ENCODE measurements around the gene PCDHA10. TPM values are rescaled to one million over a fixed set of nuclear protein-coding genes. Genes with fewer than 3 reads are reported as not detected.

The PCDHA10 gene, protein sequence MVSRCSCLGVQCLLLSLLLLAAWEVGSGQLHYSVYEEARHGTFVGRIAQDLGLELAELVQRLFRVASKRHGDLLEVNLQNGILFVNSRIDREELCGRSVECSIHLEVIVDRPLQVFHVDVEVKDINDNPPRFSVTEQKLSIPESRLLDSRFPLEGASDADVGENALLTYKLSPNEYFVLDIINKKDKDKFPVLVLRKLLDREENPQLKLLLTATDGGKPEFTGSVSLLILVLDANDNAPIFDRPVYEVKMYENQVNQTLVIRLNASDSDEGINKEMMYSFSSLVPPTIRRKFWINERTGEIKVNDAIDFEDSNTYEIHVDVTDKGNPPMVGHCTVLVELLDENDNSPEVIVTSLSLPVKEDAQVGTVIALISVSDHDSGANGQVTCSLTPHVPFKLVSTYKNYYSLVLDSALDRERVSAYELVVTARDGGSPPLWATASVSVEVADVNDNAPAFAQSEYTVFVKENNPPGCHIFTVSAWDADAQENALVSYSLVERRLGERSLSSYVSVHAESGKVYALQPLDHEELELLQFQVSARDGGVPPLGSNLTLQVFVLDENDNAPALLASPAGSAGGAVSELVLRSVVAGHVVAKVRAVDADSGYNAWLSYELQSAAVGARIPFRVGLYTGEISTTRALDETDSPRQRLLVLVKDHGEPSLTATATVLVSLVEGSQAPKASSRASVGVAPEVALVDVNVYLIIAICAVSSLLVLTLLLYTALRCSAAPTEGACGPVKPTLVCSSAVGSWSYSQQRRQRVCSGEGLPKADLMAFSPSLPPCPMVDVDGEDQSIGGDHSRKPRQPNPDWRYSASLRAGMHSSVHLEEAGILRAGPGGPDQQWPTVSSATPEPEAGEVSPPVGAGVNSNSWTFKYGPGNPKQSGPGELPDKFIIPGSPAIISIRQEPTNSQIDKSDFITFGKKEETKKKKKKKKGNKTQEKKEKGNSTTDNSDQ
- total RNA-seq, result 0.23 and 0.59 TPM in 2 replicates

DNA sequence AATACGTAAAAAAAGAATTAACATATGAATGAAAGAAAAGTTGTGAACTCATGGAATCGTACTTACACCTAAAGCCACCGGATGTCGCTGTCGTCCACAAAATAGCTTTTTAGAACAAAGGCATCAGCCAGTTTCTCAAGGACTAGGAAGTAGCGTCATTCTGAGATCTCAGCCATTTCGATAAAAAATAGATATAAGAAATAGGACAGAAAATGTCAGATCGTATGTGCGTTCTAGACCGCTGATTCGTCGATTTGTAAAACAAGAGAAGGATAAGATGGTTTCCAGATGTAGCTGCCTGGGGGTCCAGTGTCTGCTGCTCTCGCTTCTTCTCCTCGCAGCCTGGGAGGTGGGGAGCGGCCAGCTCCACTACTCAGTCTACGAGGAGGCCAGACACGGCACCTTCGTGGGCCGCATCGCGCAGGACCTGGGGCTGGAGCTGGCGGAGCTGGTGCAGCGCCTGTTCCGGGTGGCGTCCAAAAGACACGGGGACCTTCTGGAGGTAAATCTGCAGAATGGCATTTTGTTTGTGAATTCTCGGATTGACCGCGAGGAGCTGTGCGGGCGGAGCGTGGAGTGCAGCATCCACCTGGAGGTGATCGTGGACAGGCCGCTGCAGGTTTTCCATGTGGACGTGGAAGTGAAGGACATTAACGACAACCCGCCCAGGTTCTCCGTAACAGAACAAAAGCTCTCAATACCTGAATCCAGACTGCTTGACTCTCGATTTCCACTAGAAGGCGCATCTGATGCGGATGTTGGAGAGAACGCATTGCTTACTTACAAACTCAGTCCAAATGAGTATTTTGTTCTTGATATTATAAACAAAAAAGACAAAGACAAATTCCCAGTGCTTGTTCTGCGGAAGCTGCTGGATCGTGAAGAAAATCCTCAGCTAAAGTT, at the start of gene PCDHA10:
TSS of gene PCDHA10 (plus strand) at position 126 of the 903 bp plus-strand sequence. CDS start at position 278, 152 bp downstream.

DNA sequence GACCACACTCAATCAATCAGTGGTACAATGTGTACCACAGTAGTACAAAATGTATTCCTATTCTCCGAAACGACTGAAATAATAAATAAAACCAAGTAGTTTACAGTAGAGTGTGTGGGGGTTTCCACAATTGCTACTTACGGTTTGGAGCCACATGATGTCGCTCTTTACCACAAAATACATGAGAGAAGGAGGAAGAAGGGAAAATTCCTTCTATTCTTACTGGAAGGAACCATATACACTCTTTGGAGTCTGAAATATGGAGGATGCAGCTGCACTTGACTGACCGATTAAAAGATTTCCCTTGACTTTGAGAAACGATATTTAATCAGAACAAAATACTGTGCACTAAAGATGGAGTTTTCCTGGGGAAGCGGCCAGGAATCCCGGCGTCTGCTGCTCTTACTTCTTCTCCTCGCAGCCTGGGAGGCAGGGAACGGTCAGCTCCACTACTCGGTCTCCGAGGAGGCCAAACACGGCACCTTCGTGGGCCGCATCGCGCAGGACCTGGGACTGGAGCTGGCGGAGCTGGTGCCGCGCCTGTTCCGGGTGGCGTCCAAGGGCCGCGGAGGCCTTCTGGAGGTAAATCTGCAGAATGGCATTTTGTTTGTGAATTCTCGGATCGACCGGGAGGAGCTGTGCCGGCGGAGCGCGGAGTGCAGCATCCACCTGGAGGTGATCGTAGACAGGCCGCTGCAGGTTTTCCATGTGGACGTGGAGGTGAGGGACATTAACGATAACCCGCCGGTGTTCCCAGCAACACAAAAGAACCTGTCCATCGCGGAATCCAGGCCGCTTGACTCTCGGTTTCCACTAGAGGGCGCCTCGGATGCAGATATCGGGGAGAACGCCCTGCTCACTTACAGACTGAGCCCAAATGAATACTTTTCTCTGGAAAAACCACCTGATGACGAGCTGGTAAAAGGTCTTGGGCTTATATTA, 48.6 kb upstream of the PCDHA10 start, which contains the start of gene PCDHA4:
TSS of gene PCDHA4 (plus strand) at position 235 of the 942 bp plus-strand sequence.

DNA sequence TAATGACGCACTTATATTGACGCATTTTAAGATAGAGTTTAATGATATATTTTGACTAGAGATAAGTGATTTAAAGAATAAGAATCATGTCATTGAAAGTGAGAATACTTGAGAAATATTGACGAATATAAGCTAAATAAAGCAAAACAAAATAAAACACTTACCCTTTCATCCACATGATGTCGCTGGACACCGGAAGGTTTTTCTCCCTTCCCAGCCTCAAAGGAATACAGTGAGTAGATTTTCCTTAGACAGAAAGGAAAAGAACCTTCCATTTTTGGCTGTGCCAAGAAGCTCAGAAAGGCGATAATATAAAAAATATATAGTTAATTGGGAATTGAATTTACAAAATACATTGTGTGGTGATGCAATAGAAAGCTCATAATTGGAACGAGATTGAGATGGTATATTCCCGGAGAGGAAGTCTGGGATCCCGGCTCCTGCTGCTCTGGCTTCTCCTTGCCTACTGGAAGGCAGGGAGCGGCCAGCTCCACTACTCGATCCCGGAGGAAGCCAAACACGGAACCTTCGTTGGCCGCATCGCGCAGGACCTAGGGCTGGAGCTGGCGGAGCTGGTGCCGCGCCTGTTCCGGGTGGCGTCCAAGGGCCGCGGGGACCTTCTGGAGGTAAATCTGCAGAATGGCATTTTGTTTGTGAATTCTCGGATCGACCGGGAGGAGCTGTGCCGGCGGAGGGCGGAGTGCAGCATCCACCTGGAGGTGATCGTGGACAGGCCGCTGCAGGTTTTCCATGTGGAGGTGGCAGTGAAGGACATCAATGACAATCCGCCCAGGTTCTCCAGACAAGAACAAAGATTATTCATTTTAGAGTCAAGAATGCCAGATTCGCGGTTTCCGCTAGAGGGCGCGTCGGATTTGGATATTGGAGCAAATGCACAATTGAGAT, 34.1 kb upstream of the PCDHA10 start, which contains the start of gene PCDHA5:
TSS of gene PCDHA5 (plus strand) at position 239 of the 906 bp plus-strand sequence.

DNA sequence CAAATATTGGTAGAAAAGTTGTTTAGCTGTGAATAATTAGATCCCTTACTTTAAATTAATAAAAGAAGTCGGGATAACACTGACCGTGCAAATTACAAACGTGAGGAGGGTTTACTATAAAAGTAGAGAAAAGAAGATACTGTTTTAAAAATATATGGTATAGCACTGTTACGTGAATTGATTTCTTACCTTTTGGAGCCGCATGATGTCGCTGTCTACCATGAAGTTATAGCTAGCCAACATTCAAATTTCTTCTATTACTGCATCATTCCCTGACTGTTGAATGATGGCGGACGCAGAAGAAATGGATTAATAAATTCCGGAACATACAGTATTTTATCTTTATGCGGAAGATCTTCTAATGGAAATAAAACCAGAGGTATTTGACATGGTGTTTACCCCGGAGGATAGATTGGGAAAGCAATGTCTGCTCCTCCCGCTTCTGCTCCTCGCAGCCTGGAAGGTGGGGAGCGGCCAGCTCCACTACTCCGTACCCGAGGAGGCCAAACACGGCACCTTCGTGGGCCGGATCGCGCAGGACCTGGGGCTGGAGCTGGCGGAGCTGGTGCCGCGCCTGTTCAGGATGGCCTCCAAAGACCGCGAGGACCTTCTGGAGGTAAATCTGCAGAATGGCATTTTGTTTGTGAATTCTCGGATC, 27.9 kb upstream of the PCDHA10 start, which contains the start of gene PCDHA6:
TSS of gene PCDHA6 (plus strand) at position 257 of the 658 bp plus-strand sequence. CDS start at position 389, 132 bp downstream.

DNA sequence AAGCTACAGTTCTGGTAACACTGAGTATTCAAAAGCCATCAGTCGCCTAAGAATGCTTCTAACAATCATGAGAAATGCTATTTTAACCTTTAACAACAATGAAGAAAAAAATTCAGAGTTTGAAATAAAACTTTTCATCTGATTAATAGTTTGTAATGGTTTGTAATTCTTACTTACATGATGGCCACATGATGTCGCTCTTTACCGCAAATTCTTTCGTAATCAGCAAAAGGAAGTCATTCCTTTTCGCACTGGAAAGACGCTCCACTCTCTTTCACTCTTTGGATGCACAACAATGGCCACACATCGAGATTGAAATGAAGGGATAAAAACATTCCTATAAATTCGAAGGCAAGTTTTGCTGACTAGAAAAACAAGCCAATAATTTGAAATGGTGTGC, 21.7 kb upstream of the PCDHA10 start, which contains the start of gene PCDHA7:
TSS of gene PCDHA7 (plus strand) at position 277 of the 400 bp plus-strand sequence. CDS start at position 392, 115 bp downstream.

DNA sequence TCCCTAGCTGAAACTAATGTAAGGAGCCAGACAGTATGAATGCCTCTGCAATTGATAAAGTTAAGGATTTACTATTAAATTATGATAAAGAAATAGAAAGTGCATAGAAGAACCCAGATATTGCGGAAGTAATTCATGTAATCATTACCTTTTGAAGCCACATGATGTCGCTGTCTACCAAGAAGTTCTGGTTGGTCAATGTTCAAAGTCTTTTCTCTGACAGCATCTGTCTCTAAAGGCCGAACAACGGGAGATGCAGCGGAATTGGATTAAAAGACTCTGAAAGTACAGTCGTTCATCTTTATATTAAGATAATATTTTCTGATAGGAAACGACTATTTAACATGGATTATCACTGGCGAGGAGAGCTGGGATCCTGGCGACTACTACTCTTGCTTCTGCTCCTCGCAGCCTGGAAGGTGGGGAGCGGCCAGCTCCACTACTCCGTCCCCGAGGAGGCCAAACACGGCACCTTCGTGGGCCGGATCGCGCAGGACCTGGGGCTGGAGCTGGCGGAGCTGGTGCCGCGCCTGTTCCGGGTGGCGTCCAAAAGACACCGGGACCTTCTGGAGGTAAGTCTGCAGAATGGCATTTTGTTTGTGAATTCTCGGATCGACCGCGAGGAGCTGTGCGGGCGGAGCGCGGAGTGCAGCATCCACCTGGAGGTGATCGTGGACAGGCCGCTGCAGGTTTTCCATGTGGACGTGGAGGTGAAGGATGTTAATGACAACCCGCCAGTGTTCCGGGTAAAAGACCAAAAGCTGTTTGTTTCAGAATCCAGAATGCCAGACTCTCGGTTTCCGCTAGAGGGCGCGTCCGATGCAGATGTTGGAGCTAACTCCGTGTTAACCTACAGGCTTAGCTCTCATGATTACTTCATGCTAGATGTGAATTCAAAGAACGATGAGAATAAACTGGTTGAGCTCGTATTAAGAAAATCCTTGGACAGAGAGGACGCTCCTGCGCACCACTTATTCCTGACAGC, 14.4 kb upstream of the PCDHA10 start, which contains the start of gene PCDHA8:
TSS of gene PCDHA8 (plus strand) at position 210 of the 985 bp plus-strand sequence. CDS start at position 345, 135 bp downstream.

DNA sequence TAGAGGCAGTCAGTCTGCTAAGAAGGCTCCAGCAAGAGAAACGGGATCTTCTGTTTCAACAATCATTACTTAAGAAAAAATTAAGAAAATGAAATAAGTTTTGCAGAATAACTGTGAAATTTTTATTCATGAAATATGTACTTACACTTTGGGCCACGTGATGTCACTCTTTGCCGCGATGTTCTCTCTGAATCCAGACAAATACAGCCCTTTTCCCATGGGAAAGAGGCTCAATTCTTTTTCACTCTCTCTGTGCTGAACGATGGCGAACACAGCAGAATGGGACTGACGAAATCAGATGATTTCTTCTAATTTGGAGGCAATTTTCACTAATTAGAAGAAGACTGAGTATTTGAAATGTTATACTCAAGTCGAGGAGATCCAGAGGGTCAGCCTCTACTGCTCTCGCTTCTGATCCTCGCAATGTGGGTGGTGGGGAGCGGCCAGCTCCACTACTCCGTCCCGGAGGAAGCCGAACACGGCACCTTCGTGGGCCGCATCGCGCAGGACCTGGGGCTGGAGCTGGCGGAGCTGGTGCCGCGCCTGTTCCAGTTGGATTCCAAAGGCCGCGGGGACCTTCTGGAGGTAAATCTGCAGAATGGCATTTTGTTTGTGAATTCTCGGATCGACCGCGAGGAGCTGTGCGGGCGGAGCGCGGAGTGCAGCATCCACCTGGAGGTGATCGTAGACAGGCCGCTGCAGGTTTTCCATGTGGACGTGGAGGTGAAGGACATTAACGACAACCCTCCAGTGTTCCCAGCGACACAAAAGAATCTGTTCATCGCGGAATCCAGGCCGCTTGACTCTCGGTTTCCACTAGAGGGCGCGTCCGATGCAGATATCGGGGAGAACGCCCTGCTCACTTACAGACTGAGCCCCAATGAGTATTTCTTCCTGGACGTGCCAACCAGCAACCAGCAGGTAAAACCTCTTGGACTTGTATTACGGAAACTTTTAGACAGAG, 7.3 kb upstream of the PCDHA10 start, which contains the start of gene PCDHA9:
TSS of gene PCDHA9 (plus strand) at position 244 of the 964 bp plus-strand sequence. CDS start at position 358, 114 bp downstream.

DNA sequence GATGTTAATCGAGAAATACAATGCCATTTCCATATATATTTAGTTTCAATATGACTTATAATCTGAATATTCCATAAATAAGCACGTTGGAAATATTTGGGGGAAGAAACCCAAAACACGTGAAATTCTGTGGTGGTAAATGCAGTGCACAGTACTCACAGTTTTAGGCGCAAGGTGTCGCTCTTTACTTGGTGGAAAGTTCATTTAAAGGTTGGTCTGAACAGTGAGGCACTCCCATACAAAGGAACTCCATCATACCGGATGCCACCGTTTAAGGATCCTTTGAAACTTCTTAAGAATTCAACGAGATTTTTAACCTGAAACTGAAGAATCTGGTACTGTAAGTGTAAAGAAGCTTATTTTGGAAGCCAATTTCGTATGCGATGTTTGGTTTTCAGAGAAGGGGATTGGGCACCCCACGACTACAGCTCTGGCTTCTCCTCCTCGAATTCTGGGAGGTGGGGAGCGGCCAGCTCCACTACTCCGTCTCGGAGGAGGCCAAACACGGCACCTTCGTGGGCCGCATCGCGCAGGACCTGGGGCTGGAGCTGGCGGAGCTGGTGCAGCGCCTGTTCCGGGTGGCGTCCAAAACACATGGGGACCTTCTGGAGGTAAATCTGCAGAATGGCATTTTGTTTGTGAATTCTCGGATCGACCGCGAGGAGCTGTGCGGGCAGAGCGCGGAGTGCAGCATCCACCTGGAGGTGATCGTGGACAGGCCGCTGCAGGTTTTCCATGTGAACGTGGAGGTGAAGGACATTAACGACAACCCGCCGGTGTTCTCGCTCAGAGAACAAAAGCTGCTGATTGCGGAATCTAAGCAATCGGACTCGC, 13.2 kb downstream of the PCDHA10 start, which contains the start of gene PCDHA11:
TSS of gene PCDHA11 (plus strand) at position 237 of the 834 bp plus-strand sequence. CDS start at position 384, 147 bp downstream.

DNA sequence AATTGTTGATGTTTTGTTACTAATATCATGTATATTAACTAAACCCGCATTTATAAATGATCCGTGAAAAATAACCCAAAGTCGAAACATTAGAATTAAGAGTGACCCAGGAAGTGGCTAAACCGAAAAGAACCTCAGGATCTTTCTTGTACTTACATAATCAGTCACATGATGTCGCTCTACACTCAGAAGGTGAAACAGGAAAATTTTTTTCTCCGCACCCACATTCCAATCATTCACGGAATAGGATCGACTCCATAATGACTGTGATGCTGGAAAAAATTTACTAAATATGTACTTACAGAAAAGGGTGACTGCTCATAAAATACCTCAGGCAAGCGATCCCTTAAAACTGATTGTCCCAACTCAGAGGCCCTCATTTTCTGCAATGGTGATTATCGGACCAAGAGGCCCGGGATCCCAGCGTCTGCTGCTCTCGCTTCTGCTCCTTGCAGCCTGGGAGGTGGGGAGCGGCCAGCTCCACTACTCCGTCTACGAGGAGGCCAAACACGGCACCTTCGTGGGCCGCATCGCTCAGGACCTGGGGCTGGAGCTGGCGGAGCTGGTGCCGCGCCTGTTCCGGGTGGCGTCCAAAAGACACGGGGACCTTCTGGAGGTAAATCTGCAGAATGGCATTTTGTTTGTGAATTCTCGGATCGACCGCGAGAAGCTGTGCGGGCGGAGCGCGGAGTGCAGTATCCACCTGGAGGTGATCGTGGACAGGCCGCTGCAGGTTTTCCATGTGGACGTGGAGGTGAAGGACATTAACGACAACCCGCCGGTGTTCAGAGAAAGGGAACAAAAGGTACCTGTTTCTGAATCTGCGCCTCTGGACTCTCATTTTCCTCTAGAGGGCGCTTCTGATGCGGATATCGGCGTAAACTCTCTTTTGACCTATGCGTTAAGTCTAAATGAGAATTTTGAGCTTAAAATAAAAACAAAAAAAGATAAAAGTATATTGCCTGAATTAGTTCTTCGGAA, 19.7 kb downstream of the PCDHA10 start, which contains the start of gene PCDHA12:
TSS of gene PCDHA12 (plus strand) at position 224 of the 981 bp plus-strand sequence. CDS start at position 389, 165 bp downstream.

DNA sequence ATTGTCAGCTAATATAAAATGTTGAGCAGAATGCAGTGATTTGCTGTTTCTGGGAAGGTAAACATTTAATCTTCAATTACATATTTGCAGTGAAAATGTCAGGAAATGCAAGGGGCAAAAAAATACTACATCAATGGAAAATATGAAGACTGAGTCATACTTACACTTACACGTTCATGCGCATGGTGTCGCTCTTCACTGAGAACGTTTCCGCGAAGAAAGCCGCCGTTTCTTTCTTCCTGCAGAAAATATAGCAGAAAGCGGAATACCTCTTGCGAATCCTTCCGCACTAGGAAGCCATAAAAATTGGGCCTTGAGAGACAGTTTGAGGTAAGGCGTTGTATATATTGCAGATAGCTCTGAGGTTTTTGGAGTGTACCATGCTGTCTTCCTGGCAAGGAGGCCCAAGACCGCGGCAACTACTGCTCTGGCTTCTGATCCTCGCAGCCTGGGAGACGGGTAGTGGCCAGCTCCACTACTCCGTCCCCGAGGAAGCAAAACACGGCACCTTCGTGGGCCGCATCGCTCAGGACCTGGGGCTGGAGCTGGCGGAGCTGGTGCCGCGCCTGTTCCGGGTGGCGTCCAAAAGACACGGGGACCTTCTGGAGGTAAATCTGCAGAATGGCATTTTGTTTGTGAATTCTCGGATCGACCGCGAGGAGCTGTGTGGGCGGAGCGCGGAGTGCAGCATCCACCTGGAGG, 26.3 kb downstream of the PCDHA10 start, which contains the start of gene PCDHA13:
TSS of gene PCDHA13 (plus strand) at position 236 of the 702 bp plus-strand sequence. CDS start at position 381, 145 bp downstream.

